ENCODE data around the gene SSTR4. TPM values are rescaled to one million over a fixed set of nuclear protein-coding genes. Genes with fewer than 3 reads are reported as not detected.

SSTR4 gene
- polyA plus RNA-seq, 1 donor = not detected

- DNase-seq = no peak
These were observed 30.4 kb downstream of the SSTR4 start for GRCh38 chr20:23065266-23066201.

GRCh38 chr20:23066772-23067171, 31.7 kb downstream of the SSTR4 start:
- no peak for DNase-seq

DNA sequence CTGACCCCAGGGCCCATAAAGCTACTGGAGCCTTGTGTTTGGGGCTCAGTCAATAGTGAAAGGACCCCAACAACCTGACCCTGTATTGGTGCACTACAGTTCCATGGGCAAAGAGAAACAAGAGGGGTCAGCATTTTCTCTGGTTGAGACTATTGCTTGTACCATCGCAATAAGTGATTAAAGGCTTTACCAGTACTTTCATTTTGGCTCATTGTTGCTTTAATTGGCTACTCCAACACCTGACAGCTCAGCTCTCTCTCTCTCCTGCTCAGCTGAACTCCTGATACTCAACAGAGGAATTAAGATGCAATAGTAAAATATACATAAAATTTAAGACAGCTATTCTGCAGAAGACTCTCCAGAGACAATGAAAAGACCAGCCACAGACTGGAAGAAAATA, 33.2 kb downstream of the SSTR4 start:
- no peak for DNase-seq

DNA sequence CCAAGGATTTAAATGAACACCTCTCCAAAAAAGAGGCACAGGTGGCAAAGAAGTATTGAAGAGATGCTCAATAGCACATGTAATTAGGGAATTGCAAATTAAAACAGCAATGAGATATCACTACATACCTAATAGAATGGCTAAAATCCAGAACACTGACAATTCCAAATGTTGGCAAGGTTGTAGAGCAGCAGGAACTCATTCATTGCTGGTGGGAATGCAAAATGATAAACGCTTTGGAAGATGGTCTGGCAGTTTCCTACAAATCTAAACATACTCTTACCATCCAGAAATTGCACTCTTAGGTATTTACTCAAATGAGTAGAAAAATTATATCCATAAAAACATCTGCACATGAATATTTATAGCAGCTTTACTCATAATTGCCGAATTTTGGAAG, 34.0 kb downstream of the SSTR4 start:
- no peak for DNase-seq

DNA sequence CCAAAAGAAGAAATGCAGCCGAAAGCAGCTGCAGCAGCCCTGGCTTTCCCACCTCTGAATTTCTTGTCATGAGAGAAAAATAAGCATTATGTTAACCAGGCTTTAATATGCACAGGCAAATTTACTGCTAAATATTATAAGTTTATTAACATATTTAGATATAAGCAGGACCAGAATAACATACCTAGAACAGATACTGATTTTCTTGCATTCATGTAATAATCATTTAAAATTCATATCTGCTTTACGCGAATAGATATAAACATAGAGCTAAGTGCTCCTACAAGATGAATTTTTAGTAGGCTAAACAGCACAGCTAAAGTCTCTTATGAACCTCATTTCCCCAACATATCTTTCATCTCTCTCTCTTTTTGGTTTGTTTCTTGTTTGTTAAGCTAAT, 36.3 kb downstream of the SSTR4 start:
- no peak for DNase-seq

DNA sequence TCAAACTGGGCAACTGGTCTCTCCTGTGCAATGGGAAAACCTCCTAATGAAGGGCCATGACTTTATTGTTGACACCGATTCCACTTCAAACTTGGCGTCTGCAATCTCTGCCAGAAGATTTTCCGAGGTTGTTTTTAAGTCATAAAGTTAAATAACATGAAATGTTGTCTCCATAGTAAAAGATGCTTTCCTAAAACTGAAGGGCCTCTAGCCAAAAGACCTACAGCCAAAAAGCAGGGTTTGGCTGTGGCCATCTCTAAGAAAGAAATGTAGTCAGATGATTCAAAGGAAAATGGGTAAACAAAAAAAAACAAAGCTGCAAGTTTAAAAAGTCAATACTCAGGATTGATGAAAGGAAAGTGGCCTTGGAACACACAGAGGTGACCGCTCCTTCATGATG, 36.9 kb downstream of the SSTR4 start:
- no peak for DNase-seq

DNA sequence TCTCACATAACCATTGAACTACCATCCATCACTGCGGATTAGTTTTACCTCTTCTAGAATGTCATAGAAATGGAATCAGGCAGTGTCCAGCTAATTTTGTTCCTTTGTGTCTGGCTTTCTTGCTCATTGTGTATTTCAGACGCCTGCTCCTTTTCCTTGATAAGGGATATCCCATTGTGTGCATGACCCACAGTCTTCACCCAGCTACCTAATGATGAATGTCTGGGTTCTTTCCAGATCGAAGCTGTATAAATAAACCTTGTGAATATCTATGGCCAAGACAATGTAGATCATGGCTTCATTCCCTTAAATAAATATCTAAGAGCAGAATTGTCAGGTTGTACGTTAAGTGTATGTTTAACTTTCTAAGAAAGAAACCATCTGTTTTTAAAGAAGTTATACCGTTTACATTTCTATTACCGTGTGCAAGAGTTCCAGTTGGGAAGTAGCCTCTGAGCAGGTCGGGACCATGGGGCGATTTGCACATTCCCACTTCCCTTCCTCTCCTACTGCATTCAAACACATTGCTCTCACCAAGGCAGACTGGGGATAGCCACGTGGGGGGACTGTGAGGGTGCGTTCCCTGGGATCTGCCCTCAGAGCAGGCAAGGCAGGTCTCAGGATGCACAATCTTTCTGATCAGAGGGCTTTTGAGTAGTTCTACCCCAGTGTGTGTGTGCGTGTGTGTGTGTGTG, 37.9 kb downstream of the SSTR4 start:
- no peak for DNase-seq

GRCh38 chr20:23074052-23074451, 38.9 kb downstream of the SSTR4 start:
- no peak for DNase-seq

GRCh38 chr20:23077277-23077676, 42.2 kb downstream of the SSTR4 start:
- DNase-seq = no peak

DNA sequence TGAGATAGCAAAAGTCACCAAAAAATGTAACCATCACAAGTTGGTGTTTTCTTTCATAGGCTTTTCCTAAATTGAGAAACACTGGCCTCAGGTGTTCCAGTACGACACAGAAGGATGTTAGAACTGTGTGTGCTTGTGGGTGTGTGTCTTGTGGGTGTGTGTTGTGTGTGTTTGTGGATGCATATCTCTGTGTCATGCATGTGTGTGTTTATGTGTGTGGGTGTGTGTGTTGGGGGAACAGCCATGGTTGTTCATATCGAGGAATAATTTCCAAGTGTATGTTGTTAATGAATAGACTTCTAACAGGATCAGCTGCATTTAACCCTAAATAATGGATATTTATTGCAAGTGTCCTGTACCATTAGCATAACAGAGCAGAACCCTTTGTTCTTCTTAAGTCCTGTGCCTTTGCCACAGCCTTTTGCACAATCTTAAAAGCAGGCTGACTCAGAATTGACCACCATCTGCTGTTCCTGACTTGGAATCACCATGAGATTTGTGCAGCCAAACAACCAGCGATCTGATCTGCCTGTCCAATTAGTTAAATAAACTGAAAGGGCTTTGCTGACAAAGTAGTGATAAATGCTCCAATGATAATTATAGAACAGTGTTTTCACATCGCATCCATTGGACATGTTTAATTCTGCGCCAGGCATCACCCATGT, 43.4 kb downstream of the SSTR4 start:
- no peak for DNase-seq

DNA sequence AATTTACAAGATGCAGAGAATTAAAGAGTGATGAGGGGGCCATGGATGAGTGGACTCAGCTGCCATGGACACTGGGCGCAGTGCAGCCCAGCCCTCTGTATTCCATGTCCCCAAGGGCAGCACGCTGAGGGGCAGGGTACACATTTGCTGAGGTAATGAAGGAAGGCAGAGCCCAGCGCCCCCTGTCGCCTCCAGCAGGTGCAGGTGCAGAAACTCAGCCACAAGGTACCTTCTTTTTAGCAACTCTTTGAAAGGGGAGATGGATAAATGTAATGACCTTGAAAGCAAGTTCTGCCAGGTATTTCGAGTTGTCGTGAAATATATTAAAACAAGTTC, 43.9 kb downstream of the SSTR4 start:
- no peak for DNase-seq

DNA sequence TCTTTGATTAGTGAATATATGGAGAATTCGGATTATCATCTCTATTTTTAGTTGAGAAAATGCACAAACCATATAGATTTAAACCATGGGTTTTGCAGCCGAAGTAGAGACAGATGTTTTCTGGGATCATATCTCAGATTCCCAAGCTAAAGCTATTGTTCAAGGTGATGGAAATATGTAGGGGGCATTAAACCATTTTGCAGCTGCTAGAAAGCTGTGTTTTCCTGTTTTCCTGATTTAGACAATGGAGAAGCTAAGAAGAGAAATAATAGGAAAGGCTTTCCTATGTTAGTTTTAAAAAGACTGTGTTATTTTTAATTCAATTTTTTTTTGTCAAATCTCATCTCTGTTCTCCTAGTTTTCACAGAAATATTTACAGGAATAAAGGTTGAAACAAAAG, 44.8 kb downstream of the SSTR4 start:
- DNase-seq = no peak

DNA sequence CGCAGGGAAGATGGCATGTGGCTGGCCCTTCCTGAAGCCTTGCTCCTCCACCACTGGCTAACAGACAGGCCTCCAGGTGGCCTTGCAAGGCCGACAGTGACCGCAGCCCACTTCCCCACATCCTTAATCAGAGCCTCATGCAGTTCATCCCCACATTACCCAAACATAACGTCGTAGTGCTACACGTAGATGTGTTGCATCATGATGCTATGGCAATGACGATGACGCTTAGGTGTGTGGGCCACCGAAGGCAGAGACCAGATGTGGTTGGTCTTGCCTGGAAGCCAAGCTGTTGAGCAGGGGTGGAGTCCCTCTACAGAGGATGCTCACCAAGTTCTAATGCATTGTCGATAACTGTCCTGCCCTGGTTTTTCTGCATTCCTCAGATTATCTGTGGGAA, 45.4 kb downstream of the SSTR4 start:
- DNase-seq = no peak

- no peak for DNase-seq
These were observed 46.2 kb downstream of the SSTR4 start for GRCh38 chr20:23081263-23081819.

DNA sequence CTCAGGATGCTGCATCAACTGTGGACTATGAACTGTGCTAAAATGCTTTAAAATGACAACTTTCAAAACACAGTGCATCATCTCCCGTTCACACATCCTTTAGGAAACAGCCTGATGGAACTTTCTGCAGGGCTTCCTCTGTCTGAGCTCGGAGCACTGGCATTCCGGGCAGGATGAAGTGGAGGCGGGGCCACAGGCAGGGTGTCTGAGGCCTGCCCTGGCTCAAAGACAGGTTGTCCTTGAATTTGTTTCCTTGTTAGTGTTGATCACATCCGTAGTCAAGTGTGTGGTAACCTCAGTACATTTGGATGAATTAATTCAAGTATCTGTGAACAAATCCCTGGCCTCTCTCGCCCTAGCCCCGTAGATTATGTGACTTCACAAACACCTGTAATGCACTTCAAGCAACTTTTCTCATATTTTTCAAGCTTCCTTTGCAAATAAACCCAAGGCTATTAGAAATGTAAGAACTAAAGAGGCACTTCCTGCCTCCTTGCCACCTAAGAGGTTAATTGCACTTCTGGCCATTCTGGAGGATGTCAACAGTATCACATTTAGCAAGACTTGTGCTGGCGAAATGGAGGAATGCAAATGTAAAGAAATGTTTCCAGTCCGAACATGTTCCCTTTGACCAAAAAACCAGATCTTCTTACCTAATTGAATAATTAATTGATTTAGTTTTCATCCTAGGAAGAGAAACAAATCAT, 47.9 kb downstream of the SSTR4 start:
- DNase-seq = no peak

DNA sequence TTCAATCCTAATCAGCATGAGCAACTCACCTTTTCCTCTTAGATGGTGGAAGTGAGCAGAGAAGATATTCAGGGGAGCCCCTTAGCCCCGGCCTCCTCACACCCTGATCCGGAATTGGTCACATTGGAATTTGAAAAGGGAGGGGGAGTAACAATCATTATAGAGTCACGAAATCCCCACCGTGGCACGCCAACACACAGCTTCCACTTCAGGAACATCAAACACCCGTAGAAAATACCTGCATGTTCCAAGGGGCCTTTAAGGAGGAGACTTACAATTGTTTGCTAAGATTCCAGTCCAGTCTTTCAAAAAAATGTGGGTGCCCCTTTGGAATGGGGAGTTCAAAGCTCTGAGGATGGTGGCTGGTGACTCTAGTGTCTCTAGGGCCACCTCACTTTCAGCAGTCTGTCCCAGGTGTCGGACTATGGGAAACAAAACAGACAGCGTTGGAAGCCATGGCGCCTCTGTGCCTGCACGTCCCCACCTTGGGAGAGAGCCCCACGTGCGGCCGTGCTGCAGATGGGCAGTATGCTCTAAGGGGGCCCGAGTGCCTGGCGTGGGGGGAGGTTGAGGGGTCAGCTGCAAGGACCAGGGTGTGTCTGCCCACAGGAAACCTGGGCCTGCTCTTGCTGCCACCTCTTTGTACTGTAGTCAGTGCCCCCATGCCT, 48.6 kb downstream of the SSTR4 start:
- no peak for DNase-seq

DNA sequence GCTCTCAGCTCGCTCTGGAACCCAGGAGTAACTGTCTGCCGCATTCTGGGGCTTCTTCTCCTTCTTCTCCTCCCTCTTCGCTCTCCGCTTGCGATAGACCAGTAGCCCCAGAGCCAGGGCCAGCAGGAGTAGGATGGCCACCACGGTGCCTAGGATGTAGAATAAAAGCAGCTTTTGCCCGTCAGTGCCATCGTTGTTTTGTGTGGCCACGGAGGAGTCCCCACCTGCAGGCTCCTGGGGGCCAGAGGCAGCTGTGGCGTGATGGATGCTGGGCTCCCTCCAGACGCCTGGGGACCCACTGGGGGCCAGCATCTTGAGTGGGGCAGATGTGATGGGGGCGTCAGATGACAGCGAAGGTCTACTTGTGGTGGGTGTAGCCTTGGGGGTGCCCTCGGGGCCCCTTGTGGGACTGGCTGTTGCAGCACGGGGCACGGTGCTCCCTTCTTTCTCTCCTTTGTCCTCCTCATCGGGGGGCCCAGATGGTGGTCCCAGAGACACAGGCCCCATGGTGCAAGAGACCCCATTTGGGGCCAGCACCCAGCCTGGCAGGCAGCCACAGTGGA, 49.3 kb downstream of the SSTR4 start:
- DNase-seq = no peak

GRCh38 chr20:23084845-23085365, 49.8 kb downstream of the SSTR4 start:
- no peak for DNase-seq

- DNase-seq = no peak
These were observed 50.4 kb downstream of the SSTR4 start for GRCh38 chr20:23085436-23086055.

- no peak for DNase-seq
These were observed 51.0 kb downstream of the SSTR4 start, which contains the start of gene CD93 for GRCh38 chr20:23086056-23086566. TSS of gene CD93 (minus strand) at chr20:23086324. CDS start at chr20:23086192, 132 bp downstream.

Data from left kidney (tissue), 2 donors.